ENCODE data around the gene GDPGP1.
"Not testable (repeated sequence)": the region's sequence is repeated elsewhere in the genome, so short reads cannot be mapped to it uniquely, and the experiment has no call there.

GDPGP1 gene

DNA sequence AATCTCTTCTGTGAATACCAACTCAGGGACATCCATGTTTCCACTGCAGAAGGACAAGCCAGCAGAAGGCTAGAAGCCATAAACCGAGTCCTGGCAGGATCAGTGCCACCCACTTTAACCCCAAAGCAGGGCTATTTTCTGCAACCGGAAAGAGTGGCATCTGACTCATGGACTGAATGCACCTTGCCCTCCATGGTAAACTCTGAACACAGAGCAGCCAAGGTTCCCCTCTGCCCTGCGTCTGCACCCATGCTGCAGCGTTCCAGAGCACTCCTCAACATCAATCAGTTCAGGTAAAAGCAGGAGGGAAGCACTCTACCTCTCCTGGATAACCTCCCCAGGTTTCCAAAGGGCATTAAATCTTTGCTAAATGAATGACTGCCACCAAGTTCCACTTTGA, 30.7 kb downstream of the GDPGP1 start:
- no peak for DNase-seq

DNA sequence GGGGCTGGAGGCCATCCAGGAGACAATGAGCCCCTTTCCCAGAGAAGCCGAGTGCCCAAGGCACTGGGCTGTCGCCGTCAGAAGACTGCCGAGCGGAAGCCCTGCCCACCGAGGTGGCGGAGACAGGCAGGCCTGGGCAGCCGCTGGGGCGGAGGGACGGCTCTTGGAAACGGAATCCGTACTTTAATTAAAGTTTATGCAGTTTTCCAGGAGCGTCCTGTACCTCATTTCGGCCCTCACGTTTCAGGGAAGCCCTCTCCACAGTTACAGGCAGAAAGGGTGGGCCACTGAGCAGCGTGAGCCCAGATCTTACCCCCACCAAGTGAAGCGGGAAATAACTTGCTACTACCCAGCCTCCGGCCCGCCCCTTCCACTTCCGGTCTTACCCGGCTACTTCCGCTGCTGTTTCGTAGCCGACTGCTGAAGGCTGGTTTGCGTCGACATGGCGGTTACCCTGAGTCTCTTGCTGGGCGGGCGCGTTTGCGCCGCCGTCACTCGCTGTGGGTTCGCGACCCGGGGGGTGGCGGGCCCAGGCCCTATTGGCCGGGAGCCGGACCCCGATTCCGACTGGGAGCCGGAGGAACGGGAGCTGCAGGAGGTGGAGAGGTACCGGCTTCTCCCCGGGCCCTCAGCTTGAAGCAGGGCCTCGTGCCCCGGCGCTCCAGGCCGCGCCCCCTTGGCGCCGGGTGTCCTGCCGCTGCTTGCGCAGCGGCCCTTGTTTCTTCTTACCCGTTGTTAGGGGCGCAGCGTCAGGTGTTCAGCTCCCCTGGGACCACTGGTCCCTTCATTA, 31.5 kb downstream of the GDPGP1 start, which contains the start of gene NGRN:
Gene NGRN (plus strand): TSS at position 402 of the 790 bp plus-strand sequence. CDS start 41 bp downstream, at position 443.
- peak; percentile 66 for DNase-seq

DNA sequence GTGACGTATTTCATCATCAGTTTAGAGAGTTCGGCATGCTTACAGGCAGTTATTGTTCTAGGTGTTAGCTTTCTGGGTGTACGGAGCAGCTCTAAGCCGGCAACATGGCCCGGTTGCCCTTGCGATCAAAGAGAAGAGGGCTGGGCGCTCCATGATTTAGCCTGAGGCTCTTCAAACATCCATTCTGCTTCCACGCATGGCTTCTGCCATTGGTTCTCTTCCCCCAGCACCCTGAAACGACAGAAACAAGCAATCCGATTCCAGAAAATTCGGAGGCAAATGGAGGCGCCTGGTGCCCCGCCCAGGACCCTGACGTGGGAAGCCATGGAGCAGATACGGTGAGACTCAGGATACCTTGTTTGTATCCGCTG, 32.0 kb downstream of the GDPGP1 start:
- no peak for DNase-seq

GRCh38 chr15:90266485-90266884, 32.5 kb downstream of the GDPGP1 start:
- DNase-seq = no peak

DNA sequence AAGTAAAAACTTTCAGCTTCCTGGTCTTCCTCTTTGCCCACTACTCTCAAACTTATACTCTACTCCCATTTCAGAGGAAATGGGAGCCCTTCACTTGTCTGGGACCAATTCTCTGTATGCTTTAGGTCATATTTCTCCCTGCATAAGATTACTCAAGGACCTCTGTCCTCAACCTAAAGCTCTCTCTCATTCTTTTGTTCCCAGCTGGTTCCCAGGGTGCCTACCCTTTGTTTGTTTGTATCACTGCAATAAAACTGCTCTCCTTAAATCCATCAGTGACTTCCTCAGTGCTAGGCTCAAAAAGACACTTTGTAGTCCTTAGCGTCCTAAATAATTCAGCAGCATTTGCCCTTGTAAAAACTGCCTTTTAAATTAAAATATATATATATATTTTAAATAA, 34.4 kb downstream of the GDPGP1 start:
- no peak for DNase-seq

DNA sequence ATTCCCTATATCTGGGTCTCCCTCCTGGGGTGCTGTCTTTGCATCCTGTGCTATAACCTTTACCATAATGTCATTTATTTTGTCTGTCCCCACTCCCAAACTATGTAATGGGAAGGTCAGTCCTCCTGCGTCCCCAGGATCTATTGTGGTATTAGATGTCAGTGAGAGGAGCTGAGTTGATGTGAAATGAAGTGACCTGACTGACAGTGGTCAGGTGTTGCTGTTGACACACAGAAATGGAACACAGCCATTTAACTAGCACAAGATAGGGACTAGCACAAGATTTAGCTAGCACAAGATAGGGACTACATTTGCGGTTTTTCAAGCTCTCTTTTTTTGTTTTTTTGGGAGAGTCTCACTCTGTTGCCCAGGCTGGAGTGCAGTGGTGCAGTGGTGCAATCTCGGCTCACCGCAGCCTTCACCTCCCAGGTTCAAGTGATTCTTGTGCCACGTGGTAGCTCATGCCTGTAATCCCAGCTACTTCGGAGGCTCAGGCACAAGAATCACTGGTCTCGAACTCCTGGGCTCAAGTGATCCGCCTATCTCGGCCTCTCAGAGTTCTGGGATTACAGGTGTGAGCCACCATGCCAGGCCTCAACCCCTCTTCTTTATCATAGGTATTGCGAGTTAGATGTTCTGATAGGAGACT, 36.6 kb downstream of the GDPGP1 start:
- DNase-seq = no peak

GRCh38 chr15:90271459-90272166, 37.6 kb downstream of the GDPGP1 start:
- DNase-seq = no peak

DNA sequence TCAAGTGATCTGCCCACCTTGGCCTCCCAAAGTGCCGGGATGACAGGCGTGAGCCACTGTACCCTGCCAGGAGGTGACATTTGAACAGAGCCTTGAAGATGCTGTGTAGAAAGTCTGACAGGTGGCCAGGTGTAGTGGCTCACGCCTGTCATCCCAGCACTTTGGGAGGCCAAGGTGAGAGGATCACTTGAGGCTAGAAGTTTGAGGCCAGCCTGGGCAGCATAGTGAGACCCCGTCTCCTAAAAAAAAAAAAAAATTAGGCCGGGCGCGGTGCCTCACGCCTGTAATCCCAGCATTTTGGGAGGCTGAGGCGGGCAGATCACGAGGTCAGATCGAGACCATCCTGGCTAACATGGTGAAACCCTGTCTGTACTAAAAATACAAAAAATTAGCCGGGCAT, 44.5 kb downstream of the GDPGP1 start:
- DNase-seq = not testable (repeated sequence)

GRCh38 chr15:90280743-90281142, 46.7 kb downstream of the GDPGP1 start:
- DNase-seq = not testable (repeated sequence)

- not testable (repeated sequence) for DNase-seq
These were observed 47.6 kb downstream of the GDPGP1 start for GRCh38 chr15:90281637-90282036.

DNA sequence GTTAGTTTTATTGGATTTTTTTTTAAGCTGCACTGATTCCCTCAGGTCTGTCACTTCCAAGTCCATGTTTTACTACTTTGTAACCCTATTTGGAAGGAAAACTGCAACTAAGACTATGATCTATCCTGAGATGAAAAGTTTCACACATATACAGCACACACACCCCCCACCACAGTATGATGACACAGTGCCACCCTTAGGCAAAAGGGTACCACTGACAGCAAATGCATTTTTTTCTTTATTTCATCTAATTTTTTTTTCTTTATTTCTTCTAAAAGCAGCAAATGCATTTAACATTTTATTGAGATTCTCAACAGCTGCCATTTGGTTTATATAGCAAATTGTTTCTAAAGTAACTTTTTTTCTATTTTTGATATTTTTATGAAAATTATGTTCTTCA, 52.7 kb downstream of the GDPGP1 start:
- no peak for DNase-seq

DNA sequence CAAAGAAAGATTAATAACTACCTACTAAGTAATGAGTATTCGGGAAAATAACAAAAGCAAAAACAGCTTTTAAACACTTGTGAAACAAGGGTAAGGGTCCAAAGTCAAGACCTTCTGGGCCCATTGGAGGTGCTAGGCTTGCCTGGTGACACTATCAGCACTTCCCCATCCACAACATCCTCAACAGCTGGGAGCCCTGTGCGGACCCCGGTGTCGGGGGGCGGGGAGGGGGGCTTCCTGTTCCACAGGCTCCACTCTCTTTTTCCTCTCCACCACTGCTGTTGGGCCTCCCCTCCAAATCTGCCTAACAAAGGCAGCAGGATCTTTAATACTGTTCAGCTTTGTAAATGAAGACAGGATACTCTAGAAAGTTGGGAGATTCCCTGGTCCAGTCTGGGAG, 53.1 kb downstream of the GDPGP1 start:
- no peak for DNase-seq

DNA sequence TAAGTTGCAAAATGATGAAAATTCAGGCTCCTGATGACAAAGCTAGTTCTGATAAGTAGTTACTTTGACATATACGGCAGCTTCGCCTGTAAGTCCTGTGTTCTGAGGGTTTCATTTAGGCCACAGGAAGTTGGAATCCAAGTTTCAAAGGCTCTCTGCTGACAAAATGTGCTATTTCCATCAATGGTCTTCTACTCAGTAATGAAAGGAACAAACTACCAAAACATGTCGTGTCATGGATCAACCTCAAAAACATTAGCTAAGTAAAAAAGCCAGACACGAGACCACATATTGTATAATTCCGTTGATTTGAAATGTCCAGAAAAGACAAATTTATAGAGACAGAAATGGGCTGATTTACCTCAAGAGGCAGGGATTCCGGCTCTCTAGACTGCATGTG, 53.9 kb downstream of the GDPGP1 start:
- DNase-seq = no peak

GRCh38 chr15:90291679-90292356, 57.8 kb downstream of the GDPGP1 start:
- no peak for DNase-seq

GRCh38 chr15:90293040-90293810, 59.2 kb downstream of the GDPGP1 start:
- DNase-seq = peak; percentile 37

- no peak for DNase-seq
These were observed 60.1 kb downstream of the GDPGP1 start for GRCh38 chr15:90294159-90294558.

GRCh38 chr15:90294601-90295269, 60.7 kb downstream of the GDPGP1 start:
- no peak for DNase-seq

DNA sequence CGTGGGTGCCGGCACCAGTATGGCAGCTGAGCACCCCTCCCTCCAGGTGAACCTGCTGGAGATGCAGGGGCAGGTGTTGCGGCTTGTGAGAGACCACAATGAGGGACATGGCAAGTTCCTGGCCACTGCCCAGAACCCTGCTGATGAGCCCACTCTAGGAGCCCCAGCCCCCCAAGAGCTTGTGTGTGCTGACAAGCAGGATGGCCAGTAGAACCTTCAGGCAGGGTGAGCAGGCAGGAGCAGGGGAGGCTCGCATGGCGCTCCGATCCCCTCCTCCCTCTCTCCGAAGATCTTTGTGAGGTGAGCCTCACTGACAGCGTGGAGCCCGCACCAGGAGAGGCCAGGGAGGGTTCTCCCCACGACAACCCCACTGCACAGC, 61.2 kb downstream of the GDPGP1 start:
- DNase-seq = no peak

Data from T1000 (cell line).